HG02678 (cell line): ENCODE measurements around the gene ZNF100.
"Not testable (repeated sequence)": the region's sequence is repeated elsewhere in the genome, so short reads cannot be mapped to it uniquely, and the experiment has no call there.

ENCODE experiments used
- ATAC-seq: cut with Tn5 transposase; IDR thresholded peaks from one replicate; pipeline ENCODE4 v1.9.1; 2021; ENCODE audit warnings: mild to moderate bottlenecking, moderate library complexity; ENCODE audit not compliant: unreplicated experiment

Gene ZNF100

GRCh38 chr19:21705393-21705792 is 62.0 kb downstream of the ZNF100 start:
- no peak for ATAC-seq

- ATAC-seq = no peak
Measured at GRCh38 chr19:21704320-21704719, 63.1 kb downstream of the ZNF100 start.

- ATAC-seq = no peak
Measured at GRCh38 chr19:21699197-21699596, 68.2 kb downstream of the ZNF100 start.

GRCh38 chr19:21698215-21698614 is 69.2 kb downstream of the ZNF100 start:
- ATAC-seq = no peak

- ATAC-seq = no peak
Measured at GRCh38 chr19:21697698-21698097, 69.7 kb downstream of the ZNF100 start.

GRCh38 chr19:21694171-21694906 is 73.0 kb downstream of the ZNF100 start:
- ATAC-seq = no peak

GRCh38 chr19:21693399-21693798 is 74.0 kb downstream of the ZNF100 start:
- ATAC-seq = no peak

GRCh38 chr19:21691661-21692060 is 75.7 kb downstream of the ZNF100 start:
- ATAC-seq = no peak

- ATAC-seq = no peak
Measured at GRCh38 chr19:21688464-21688863, 78.9 kb downstream of the ZNF100 start.

GRCh38 chr19:21680671-21681070 is 86.7 kb downstream of the ZNF100 start:
- no peak for ATAC-seq

GRCh38 chr19:21680026-21680425 is 87.4 kb downstream of the ZNF100 start:
- ATAC-seq = no peak

- ATAC-seq = no peak
Measured at GRCh38 chr19:21677696-21678418, 89.5 kb downstream of the ZNF100 start.

- no peak for ATAC-seq
Measured at GRCh38 chr19:21674454-21674853, 92.9 kb downstream of the ZNF100 start.

- ATAC-seq = not testable (repeated sequence)
Measured at GRCh38 chr19:21673479-21673878, 93.9 kb downstream of the ZNF100 start.
